Neural cell (in vitro differentiated cells): ENCODE measurements around the gene LARP1.

Source experiments
- EP300 ChIP-seq: fragments of 450-650 bp; conservative IDR thresholded peaks from 2 replicates; pipeline ENCODE4 v1.6.1; 2014; ENCODE audit warnings: antibody characterized with exemption, mild to moderate bottlenecking, moderate library complexity; ENCODE audit not compliant: poor library complexity, severe bottlenecking
- EZH2 ChIP-seq: fragments of 200-600, 300-800 bp; shearing (Covaris generic), sonication (generic); IDR thresholded peaks from 2 replicates; pipeline ENCODE4 v1.6.1; 2014; ENCODE audit warnings: antibody characterized with exemption, low read length, borderline replicate concordance, mild to moderate bottlenecking; ENCODE audit not compliant: insufficient read depth, poor library complexity, severe bottlenecking
- MXI1 ChIP-seq: fragments of 450-650 bp; conservative IDR thresholded peaks from 2 replicates; pipeline ENCODE4 v1.6.1; 2014; ENCODE audit warnings: antibody characterized with exemption, mild to moderate bottlenecking; ENCODE audit not compliant: poor library complexity, severe bottlenecking
- POLR2AphosphoS5 ChIP-seq: IDR thresholded peaks from 2 replicates; pipeline ENCODE4 v1.6.1; 2012
- RAD21 ChIP-seq: fragments of 450-650 bp; conservative IDR thresholded peaks from 2 replicates; pipeline ENCODE4 v1.6.1; 2014; ENCODE audit warnings: antibody characterized with exemption, mild to moderate bottlenecking, moderate library complexity
- REST ChIP-seq: IDR thresholded peaks from 2 replicates; pipeline ENCODE4 v1.6.1; 2012; ENCODE audit warnings: borderline replicate concordance
- TF ChIP-seq, protein P1 (sequence below): fragments of 450-650 bp; IDR thresholded peaks from 2 replicates; pipeline ENCODE4 v1.5.1; 2014; ENCODE audit warnings: antibody characterized with exemption, mild to moderate bottlenecking, moderate library complexity; ENCODE audit not compliant: poor library complexity, severe bottlenecking

GRCh38 chr5:154740483-154740882 is 14.7 kb upstream of the LARP1 start:
- TF ChIP-seq, protein P1, sequence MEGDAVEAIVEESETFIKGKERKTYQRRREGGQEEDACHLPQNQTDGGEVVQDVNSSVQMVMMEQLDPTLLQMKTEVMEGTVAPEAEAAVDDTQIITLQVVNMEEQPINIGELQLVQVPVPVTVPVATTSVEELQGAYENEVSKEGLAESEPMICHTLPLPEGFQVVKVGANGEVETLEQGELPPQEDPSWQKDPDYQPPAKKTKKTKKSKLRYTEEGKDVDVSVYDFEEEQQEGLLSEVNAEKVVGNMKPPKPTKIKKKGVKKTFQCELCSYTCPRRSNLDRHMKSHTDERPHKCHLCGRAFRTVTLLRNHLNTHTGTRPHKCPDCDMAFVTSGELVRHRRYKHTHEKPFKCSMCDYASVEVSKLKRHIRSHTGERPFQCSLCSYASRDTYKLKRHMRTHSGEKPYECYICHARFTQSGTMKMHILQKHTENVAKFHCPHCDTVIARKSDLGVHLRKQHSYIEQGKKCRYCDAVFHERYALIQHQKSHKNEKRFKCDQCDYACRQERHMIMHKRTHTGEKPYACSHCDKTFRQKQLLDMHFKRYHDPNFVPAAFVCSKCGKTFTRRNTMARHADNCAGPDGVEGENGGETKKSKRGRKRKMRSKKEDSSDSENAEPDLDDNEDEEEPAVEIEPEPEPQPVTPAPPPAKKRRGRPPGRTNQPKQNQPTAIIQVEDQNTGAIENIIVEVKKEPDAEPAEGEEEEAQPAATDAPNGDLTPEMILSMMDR, result no peak
- TF ChIP-seq REST, result no peak
- no peak for TF ChIP-seq EP300
- TF ChIP-seq RAD21, result no peak
- TF ChIP-seq POLR2AphosphoS5, result no peak
- no peak for TF ChIP-seq EZH2
- no peak for TF ChIP-seq MXI1
